Measurements from ENCODE around the gene SUCLG2.

DNA sequence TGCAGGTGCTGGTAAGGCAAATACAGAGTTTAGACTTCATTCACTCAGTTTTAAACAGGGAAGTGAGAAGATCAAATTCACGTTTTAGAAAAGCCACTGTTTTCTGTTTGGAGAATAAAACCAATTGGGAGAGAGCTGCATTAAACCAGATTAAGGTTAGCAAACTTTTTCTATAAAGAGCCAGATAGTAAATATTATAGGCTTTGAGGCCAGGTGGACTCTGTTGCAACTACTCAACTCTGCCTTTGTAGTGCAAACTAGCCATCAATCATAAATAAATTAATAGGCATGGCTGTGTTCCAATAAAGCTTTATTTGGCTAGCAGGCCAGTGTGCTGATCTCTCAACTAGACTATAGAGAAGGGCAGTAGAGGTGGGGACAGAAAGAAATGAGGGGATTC lies 33.5 kb downstream of the SUCLG2 start:
- TF ChIP-seq EZH2 (IDR thresholded peaks at IDR 0.05; ENCODE audit: insufficient read depth, poor library complexity, severe bottlenecking) (no peak), EZH2phosphoT487 (IDR thresholded peaks at IDR 0.05; ENCODE audit: insufficient read depth, low read depth) (no peak)
